Measurements from ENCODE around the gene CD96.

CD96 gene

GRCh38 chr3:111531446-111531845, 10.6 kb upstream of the CD96 start:
- WGBS (ENCODE audit: insufficient coverage, insufficient read length): no CpG with 5 or more reads among the region's 4 CpGs
- Histone ChIP-seq H3K4me1 (ENCODE audit: control insufficient read depth, insufficient read depth, low read length) (no peaks in the 10 kb centered on the region; the same call in 1 of the 2 replicates), H3K4me3 (ENCODE audit: low read length) (no peak overlapping the region), H3K9me3 (ENCODE audit: control insufficient read depth, insufficient read depth, low read length) (no peaks in the 10 kb centered on the region), H3K27me3 (ENCODE audit: control insufficient read depth, insufficient read depth, low read length) (no peaks in the 10 kb centered on the region), H3K27ac (ENCODE audit: low read length) (no peak overlapping the region), H3K36me3 (ENCODE audit: control insufficient read depth, insufficient read depth, low read length) (no peaks in the 10 kb centered on the region)
- no peak for DNase-seq (ENCODE audit: low read depth, low spot score)

- H3K9me3 ChIP-seq (ENCODE audit: control insufficient read depth, insufficient read depth, low read length): no peaks in the 10 kb centered on the region
- DNase-seq (ENCODE audit: low read depth, low spot score): no peak
- H3K27ac ChIP-seq (ENCODE audit: low read length): no peak overlapping the region
Measured at GRCh38 chr3:111534701-111535100, 7.3 kb upstream of the CD96 start.

DNA sequence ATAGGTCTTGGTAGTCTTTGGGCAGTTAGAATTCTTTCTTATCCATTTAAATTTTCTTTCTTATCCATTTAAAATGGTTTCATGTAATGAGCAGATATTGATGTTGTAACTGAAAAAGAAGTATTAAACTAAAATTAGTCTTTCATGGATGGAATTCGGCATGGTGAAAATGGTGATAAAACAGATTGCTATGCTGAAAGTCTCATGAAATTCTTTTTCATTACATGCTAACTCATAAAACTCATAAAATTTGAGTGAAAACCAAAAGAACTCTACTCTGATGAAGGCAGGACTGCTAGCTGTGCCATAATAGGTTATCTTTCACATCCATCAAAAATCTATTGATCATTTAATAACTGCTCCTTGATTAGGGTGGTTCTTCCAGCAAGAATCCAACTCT, 3.9 kb upstream of the CD96 start:
- Histone ChIP-seq H3K4me3 (ENCODE audit: low read length) (no peak overlapping the region), H3K36me3 (ENCODE audit: control insufficient read depth, insufficient read depth, low read length) (no peaks in the 10 kb centered on the region), H3K9me3 (ENCODE audit: control insufficient read depth, insufficient read depth, low read length) (no peaks in the 10 kb centered on the region), H3K4me1 (ENCODE audit: control insufficient read depth, insufficient read depth, low read length) (no peaks in the 10 kb centered on the region; the same call in 1 of the 2 replicates), H3K27ac (ENCODE audit: low read length) (no peak overlapping the region), H3K27me3 (ENCODE audit: control insufficient read depth, insufficient read depth, low read length) (no peaks in the 10 kb centered on the region)
- DNase-seq (ENCODE audit: low read depth, low spot score): no peak
- WGBS (ENCODE audit: insufficient coverage, insufficient read length): no CpG with 5 or more reads among the region's 1 CpG

More at GRCh38 chr3:111534701-111535100, 7.3 kb upstream of the CD96 start:
- WGBS (ENCODE audit: insufficient coverage, insufficient read length): no CpG with 5 or more reads among the region's 4 CpGs
- no peaks in the 10 kb centered on the region for H3K27me3 ChIP-seq (ENCODE audit: control insufficient read depth, insufficient read depth, low read length)
- H3K36me3 ChIP-seq (ENCODE audit: control insufficient read depth, insufficient read depth, low read length): no peaks in the 10 kb centered on the region
- no peaks in the 10 kb centered on the region; the same call in 1 of the 2 replicates for H3K4me1 ChIP-seq (ENCODE audit: control insufficient read depth, insufficient read depth, low read length)
- H3K4me3 ChIP-seq (ENCODE audit: low read length): no peak overlapping the region

- Histone ChIP-seq H3K27ac (ENCODE audit: low read length) (no peak overlapping the region), H3K4me1 (ENCODE audit: control insufficient read depth, insufficient read depth, low read length) (no peaks in the 10 kb centered on the region; the same call in 1 of the 2 replicates), H3K4me3 (ENCODE audit: low read length) (no peak overlapping the region), H3K9me3 (ENCODE audit: control insufficient read depth, insufficient read depth, low read length) (no peaks in the 10 kb centered on the region), H3K36me3 (ENCODE audit: control insufficient read depth, insufficient read depth, low read length) (no peaks in the 10 kb centered on the region), H3K27me3 (ENCODE audit: control insufficient read depth, insufficient read depth, low read length) (no peaks in the 10 kb centered on the region)
- DNase-seq (ENCODE audit: low read depth, low spot score): no peak
- WGBS (ENCODE audit: insufficient coverage, insufficient read length): 100% methylated on average over 1 of the region's 4 CpGs
Measured at GRCh38 chr3:111538681-111539083, 3.3 kb upstream of the CD96 start.

- H3K36me3 ChIP-seq (ENCODE audit: control insufficient read depth, insufficient read depth, low read length): no peaks in the 10 kb centered on the region
- H3K4me1 ChIP-seq (ENCODE audit: control insufficient read depth, insufficient read depth, low read length): no peaks in the 10 kb centered on the region
- WGBS (ENCODE audit: insufficient coverage, insufficient read length): no CpG with 5 or more reads among the region's 10 CpGs
- no peaks in the 10 kb centered on the region for H3K27me3 ChIP-seq (ENCODE audit: control insufficient read depth, insufficient read depth, low read length)
- no peak overlapping the region for H3K27ac ChIP-seq (ENCODE audit: low read length)
- H3K4me3 ChIP-seq (ENCODE audit: low read length): no peak overlapping the region
- peak; percentile 50 for DNase-seq (ENCODE audit: low read depth, low spot score)
- no peaks in the 10 kb centered on the region for H3K9me3 ChIP-seq (ENCODE audit: control insufficient read depth, insufficient read depth, low read length)
Measured at GRCh38 chr3:111539351-111540331, 2.4 kb upstream of the CD96 start.

GRCh38 chr3:111541391-111541790, 606 bp upstream of the CD96 start:
- WGBS (ENCODE audit: insufficient coverage, insufficient read length): no CpG with 5 or more reads among the region's 3 CpGs
- H3K27ac ChIP-seq (ENCODE audit: low read length): no peak overlapping the region

GRCh38 chr3:111542611-111543300, 759 bp downstream of the CD96 start:
- DNase-seq (ENCODE audit: low read depth, low spot score): no peak
- Histone ChIP-seq H3K27me3 (ENCODE audit: control insufficient read depth, insufficient read depth, low read length) (no peaks in the 10 kb centered on the region), H3K4me3 (ENCODE audit: low read length) (no peak overlapping the region), H3K36me3 (ENCODE audit: control insufficient read depth, insufficient read depth, low read length) (no peaks in the 10 kb centered on the region), H3K9me3 (ENCODE audit: control insufficient read depth, insufficient read depth, low read length) (no peaks in the 10 kb centered on the region), H3K27ac (ENCODE audit: low read length) (no peak overlapping the region), H3K4me1 (ENCODE audit: control insufficient read depth, insufficient read depth, low read length) (no peaks in the 10 kb centered on the region)
- WGBS (ENCODE audit: insufficient coverage, insufficient read length): no CpG with 5 or more reads among the region's 4 CpGs

More at GRCh38 chr3:111541391-111541790, 606 bp upstream of the CD96 start:
- Histone ChIP-seq H3K4me3 (ENCODE audit: low read length) (no peak overlapping the region), H3K4me1 (ENCODE audit: control insufficient read depth, insufficient read depth, low read length) (no peaks in the 10 kb centered on the region), H3K27me3 (ENCODE audit: control insufficient read depth, insufficient read depth, low read length) (no peaks in the 10 kb centered on the region), H3K9me3 (ENCODE audit: control insufficient read depth, insufficient read depth, low read length) (no peaks in the 10 kb centered on the region), H3K36me3 (ENCODE audit: control insufficient read depth, insufficient read depth, low read length) (no peaks in the 10 kb centered on the region)
- no peak for DNase-seq (ENCODE audit: low read depth, low spot score)

DNA sequence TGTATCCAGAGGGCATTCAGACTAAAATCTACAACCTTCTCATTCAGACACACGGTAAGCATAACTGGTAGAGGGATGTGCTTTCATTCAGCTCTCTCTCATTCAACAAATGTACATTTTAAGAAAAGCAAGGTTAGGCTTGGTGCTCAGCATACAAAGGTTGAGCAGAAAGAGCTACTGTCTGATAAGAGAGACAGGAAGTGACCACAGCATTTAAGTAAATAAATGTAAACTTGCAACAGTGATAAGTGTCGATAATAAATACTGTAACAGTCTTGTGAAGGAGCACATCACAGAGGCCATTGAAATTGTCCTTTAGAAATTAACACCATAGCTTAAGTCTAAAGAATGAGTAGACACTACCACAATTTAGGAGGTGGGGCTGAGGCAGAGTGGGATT, 3.4 kb downstream of the CD96 start:
- Histone ChIP-seq H3K4me1 (ENCODE audit: control insufficient read depth, insufficient read depth, low read length) (peaks cover 1% of the 10 kb centered on the region; the same call in 1 of the 2 replicates), H3K36me3 (ENCODE audit: control insufficient read depth, insufficient read depth, low read length) (no peaks in the 10 kb centered on the region), H3K4me3 (ENCODE audit: low read length) (no peak overlapping the region), H3K9me3 (ENCODE audit: control insufficient read depth, insufficient read depth, low read length) (no peaks in the 10 kb centered on the region), H3K27ac (ENCODE audit: low read length) (no peak overlapping the region), H3K27me3 (ENCODE audit: control insufficient read depth, insufficient read depth, low read length) (no peaks in the 10 kb centered on the region)
- no CpG with 5 or more reads among the region's 2 CpGs for WGBS (ENCODE audit: insufficient coverage, insufficient read length)
- no peak for DNase-seq (ENCODE audit: low read depth, low spot score)

DNA sequence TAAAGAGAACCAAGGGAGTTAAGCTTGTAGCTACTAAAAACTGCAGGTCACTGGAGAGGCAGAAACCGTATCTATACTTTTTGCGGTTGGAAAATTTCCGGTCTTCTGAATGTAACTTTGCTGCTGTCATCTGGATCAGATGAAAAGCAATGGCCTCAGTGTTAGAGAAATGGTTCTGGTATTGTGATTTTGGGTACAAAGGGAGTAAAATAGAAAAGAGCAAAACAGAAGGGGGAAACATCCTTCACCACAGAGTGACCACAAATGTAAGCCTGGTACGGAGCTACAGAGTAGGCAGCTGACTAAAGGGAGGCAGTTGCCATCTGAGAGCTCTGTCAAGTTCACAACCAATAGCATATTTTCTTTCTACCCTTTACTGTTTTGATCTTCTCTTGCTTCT, 5.6 kb downstream of the CD96 start:
- WGBS (ENCODE audit: insufficient coverage, insufficient read length): no CpG with 5 or more reads among the region's 4 CpGs
- Histone ChIP-seq H3K36me3 (ENCODE audit: control insufficient read depth, insufficient read depth, low read length) (no peaks in the 10 kb centered on the region), H3K4me1 (ENCODE audit: control insufficient read depth, insufficient read depth, low read length) (peaks cover 1% of the 10 kb centered on the region; the same call in 1 of the 2 replicates)

GRCh38 chr3:111548092-111548491, 6.1 kb downstream of the CD96 start:
- Histone ChIP-seq H3K27me3 (ENCODE audit: control insufficient read depth, insufficient read depth, low read length) (no peaks in the 10 kb centered on the region), H3K36me3 (ENCODE audit: control insufficient read depth, insufficient read depth, low read length) (no peaks in the 10 kb centered on the region), H3K4me1 (ENCODE audit: control insufficient read depth, insufficient read depth, low read length) (peaks cover 1% of the 10 kb centered on the region; the same call in 1 of the 2 replicates), H3K27ac (ENCODE audit: low read length) (no peak overlapping the region), H3K9me3 (ENCODE audit: control insufficient read depth, insufficient read depth, low read length) (no peaks in the 10 kb centered on the region), H3K4me3 (ENCODE audit: low read length) (no peak overlapping the region)
- WGBS (ENCODE audit: insufficient coverage, insufficient read length): no CpG with 5 or more reads among the region's 1 CpG
- DNase-seq (ENCODE audit: low read depth, low spot score): no peak

More for the DNA sequence above, 5.6 kb downstream of the CD96 start:
- Histone ChIP-seq H3K9me3 (ENCODE audit: control insufficient read depth, insufficient read depth, low read length) (no peaks in the 10 kb centered on the region), H3K4me3 (ENCODE audit: low read length) (no peak overlapping the region), H3K27ac (ENCODE audit: low read length) (no peak overlapping the region), H3K27me3 (ENCODE audit: control insufficient read depth, insufficient read depth, low read length) (no peaks in the 10 kb centered on the region)
- DNase-seq (ENCODE audit: low read depth, low spot score): no peak
